Measurements from ENCODE around the gene GPNMB.

DNA sequence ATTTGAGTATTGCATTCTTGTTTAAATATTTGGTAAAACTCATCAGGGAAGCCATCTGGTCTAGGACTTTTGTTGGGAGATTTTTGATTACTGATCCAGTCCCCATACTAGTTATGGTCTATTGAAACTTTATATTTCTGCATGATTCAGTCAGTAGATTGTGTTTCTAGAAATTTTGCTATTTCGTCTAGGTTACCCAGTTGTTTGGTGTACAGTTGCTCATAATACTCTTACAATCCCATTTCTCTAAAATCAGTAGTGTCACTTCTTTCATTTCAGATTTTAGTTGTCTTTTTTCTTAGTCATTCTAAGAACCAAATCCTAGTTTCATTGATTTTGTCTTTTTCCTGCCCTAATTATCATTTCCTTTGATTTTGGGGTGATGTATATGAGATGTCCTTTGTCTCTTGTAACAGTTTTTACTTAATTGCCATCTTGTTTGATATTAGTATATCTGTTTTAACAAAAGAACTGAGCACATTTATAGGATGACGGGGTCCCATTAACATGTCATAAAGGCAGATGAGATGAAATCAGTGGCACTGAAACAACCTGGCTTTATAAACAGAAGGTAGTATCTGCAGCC, 60.5 kb downstream of the GPNMB start:
- TF ChIP-seq CTCF (IDR thresholded peaks at IDR 0.05) (no peak), POLR2A (IDR thresholded peaks at IDR 0.05) (no peak), POLR2AphosphoS5 (IDR thresholded peaks at IDR 0.05) (no peak)
